Measurements from ENCODE around the gene ENPP7.

The ENPP7 gene, protein sequence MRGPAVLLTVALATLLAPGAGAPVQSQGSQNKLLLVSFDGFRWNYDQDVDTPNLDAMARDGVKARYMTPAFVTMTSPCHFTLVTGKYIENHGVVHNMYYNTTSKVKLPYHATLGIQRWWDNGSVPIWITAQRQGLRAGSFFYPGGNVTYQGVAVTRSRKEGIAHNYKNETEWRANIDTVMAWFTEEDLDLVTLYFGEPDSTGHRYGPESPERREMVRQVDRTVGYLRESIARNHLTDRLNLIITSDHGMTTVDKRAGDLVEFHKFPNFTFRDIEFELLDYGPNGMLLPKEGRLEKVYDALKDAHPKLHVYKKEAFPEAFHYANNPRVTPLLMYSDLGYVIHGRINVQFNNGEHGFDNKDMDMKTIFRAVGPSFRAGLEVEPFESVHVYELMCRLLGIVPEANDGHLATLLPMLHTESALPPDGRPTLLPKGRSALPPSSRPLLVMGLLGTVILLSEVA

DNA sequence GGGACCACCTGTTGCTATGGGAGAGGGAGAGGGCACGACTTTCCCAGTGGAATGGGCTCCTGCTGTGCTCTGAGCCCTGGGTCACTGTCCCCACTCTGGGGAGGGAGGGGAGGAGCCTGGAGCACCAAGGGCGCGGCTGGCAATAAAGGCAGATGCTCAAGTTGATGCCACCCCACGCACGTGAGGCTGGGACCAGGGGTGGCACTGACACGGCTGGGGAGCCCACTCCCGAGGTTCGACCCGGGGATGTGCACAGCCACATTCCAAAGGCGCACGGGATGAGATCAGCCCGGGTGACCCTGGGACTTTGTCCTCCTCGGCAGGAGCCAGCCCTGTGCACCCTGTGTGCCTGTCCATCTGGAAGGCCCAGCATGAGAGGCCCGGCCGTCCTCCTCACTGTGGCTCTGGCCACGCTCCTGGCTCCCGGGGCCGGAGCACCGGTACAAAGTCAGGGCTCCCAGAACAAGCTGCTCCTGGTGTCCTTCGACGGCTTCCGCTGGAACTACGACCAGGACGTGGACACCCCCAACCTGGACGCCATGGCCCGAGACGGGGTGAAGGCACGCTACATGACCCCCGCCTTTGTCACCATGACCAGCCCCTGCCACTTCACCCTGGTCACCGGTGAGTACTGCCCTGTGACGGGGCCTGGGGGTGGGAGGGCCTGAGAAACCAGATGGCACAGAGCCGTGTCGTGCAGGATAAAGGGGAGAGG, at the start of gene ENPP7:
TSS of gene ENPP7 (plus strand) at position 175 of the 715 bp plus-strand sequence. CDS start at position 372, 197 bp downstream.
- DNase-seq (ENCODE audit: low spot score) = no peak

DNA sequence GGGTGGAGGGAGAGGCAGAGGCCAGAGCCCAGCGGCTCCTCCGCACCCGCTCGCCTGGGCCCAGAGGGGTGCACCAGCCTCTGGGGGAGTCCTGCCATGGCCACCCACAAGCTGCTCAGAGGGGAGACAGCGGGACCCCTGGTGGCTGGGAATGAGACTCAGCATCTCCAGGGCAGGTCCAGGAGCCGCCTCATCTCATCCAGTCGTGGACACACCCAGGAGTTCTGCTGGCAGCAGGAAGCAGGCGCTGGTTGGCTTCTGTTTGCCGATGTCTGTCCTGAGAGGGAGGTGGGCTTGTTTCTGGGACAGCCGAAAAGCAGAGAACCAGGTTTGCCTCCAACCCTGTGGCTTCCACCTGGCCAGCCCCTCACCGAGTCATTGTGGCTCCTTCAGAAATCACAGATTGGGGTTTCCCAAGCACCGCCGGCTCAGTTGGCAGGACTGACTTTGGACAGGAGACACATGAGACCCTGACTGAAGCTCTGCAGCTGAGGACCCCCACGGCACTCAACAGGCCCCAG, 49.6 kb upstream of the ENPP7 start:
- no peak for DNase-seq (ENCODE audit: low spot score)

DNA sequence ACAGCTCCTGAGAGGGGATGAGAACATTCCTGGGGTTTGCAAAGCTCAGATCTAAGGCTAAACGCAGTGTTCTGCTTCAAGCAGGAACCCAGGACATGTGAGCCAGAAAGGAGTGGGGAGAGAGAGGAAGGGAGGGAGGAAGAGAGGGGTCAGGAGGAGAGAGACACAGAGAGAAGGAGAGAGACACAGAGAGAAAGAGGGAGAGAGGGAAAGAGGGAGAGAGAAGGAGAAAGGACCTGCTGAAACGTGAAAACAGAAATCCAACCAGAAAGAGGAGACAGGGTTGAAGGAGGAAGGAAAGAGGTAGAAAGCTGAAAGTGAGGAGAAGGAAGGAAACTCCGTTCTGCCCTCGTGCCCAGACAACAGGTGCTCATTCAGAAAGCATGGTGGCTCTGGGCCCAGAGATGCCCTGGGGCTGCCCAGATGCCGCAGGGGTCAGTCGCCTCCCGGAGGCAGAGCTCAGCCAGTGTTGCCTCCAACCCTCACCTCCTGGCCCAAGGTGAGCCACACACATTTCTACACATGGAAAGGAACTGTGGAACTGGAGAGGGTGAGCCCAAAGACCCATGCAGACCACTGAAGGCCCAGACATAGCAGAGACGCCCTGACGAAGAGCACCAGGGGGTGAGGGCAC, 49.0 kb upstream of the ENPP7 start:
- no peak for DNase-seq (ENCODE audit: low spot score)

DNA sequence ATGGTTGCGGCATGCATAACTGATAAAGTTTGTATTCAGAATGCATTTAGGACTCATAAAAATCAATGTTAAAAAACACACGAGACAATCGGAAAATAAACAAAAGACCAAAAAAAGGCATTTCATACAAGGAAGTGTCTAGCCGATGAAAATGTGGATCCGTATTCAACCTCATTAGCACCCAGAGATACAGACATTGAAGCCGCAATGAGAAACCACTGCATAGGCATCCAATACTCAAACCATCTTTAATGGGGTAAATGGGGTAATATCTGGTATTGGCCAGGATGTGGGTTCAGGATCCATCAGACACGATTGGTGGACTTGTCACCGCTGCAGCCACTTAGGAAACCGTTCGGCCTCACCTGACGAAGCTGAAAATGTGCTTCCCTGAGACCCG, 47.4 kb upstream of the ENPP7 start:
- no peak for DNase-seq (ENCODE audit: low spot score)

DNA sequence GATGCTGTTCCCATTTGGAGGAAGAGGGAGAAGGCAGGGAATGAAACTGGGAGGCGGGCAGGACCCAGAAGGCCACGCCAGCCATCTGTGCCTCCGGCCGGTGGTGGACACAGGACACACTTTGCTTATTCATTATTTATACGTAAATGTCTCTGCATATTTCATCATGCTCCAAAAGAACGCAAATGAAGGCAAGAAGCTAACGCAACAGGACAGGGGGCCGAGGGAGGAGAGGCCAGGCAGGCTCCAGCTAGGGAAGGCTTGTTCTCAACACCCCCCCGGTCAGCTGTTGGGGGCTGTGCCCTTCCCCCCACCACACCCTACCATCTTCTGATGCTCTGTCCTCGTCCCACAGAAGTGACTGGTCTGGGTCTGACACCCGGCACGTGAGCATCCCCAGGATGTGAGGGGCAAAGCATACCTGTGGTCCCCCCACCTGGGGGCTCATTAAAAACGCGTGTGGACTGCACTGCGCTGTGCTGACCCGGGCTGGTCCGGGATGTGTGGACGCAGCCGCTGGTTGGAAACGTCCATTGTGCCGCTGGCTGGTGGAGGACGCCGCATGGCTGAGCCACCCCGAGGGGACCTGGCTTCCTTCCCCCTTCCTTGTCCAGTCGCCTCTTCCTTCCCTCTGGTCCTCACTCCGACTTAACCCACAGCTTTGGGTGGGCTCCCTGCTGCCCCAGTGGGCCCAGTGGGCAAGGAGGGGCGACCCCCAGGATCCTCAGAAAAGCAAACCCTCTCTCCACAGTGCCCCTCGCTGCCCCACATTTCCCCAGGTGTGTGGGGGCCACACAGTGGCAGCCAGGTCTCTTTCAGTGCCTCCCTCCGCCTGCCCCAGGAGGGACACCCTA, 46.4 kb upstream of the ENPP7 start:
- DNase-seq (ENCODE audit: low spot score) = no peak

DNA sequence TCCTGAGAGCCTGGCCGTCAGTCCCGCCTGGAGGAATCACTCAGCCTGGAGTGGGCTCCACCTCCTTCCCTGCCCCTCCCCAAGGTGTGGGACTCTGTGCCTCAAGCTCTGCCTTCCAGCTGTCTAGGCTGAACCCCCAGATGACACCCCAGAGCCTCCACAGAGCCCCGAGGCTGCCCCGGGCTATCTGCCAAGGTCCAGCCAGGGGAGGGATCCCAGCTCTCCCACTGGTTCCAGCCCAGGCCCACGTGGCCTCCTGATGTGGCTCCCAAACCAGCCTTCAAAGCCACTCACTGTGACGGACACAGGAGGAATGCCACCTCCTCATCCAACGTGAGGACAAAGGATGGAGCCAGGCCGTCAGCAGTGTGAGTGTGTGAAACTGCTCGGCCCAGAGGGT, 45.6 kb upstream of the ENPP7 start:
- no peak for DNase-seq (ENCODE audit: low spot score)

DNA sequence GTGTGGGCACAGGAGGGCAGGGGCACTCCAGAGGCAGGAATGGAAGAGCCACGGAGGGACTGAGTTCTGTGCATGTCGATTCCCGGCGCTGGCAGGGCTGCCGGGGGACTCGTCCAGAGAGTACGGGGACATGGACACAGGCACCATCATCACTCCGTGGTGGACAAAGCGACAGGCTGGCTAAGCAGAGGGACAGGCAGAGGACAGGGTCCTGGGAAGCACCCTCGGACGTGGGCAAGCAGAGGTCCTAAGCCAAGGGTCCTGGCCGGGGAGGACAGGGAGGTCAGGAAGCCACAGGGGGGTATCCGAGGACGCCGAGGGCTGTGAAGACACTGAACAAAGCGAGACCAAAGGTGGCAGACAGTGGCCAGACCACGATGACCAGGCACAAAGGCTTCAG, 44.3 kb upstream of the ENPP7 start:
- no peak for DNase-seq (ENCODE audit: low spot score)

DNA sequence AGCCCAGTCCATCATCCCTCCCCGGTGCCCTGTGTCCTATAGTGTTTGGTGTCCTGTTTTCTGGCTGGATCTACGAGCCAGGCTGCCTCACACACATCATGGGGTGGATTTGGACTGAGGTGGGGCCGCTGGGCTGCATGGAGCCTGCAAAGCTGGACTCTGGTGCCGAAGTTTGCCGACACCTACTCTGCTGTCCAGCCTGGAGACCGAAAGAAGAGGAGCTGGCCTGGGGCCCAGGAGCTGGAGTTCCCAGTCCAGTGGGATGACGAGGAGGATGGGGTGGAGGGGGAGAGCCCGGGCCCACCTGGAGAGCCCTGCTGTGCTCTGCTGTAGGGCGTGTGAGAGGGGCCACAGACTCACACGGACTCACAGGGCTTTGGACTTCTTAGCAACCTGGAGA, 40.3 kb upstream of the ENPP7 start:
- DNase-seq (ENCODE audit: low spot score) = no peak

DNA sequence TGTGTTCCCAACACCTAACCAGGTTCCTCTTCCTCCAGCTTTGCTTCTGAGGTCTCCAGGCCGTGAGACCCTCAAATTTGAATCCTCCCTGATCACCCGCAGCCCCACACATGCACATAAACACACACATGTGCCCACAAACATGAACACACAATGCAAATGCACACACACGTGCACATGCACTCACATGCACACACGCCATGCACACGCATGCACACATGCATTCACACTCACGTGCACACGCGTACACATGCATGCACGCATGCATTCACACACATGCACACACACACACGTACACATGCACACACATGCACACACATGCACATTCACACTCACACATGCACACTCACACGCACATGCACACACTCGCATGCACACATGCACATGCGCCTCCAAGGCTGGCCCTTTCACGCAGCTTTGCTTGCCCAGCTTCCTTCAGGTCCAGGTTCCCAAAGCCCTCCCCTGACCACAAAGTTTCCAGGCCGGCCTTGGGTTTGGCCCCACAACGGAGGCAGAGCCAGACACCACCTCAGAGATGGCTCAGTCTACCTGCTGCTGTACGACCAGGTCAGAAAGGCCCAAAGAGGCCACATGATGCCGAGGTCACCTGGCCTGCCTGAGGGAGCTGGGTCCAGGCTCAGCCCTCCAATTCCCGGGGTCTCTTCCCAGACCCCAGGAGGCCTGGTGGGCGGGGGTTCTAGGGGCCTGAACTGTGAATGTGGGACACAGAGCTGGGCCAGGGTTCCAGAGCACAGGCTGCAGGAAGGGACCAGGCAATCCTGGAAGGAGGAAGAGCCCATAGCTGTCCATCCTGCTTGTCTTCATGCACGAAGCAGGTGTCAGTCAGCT, 39.5 kb upstream of the ENPP7 start:
- no peak for DNase-seq (ENCODE audit: low spot score)

DNA sequence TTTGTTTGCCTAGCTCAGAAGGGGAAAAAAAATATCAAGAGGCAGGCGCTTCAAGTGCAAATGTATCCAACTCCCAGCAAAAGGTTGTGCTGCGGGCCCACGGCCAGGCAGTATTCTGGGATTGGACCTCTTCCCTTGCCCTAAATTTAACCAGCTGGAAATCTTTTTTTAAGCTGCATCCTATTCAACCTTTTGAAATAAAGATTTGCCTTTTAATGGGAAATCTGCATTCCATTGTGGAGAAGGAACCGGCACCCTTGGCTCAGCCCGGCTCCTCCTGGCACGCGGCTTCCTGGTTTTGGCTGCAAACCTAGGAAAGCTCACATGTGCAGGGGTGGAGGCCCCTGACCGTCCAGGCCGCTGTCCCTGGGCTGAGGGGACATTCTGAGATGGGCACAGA, 38.8 kb upstream of the ENPP7 start:
- DNase-seq (ENCODE audit: low spot score) = no peak

DNA sequence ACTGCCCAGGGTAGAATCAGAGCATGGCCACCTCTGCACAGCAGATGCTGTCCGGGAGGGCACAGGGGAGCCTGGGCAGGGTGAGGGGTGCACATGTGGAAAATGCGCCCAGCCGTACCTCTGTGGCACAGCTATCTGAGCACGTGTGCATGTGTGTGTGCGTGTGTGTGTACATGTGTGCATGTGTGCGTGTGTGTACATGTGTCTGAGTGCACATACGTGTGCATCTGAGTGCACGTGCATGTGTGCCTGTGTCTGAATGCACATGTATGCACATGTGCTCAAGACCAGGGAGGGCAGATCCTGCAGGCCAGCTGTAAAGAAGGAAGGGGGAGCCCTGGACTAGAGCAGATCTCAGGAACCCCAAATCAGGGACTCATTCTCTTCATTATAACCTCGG, 37.3 kb upstream of the ENPP7 start:
- no peak for DNase-seq (ENCODE audit: low spot score)

DNA sequence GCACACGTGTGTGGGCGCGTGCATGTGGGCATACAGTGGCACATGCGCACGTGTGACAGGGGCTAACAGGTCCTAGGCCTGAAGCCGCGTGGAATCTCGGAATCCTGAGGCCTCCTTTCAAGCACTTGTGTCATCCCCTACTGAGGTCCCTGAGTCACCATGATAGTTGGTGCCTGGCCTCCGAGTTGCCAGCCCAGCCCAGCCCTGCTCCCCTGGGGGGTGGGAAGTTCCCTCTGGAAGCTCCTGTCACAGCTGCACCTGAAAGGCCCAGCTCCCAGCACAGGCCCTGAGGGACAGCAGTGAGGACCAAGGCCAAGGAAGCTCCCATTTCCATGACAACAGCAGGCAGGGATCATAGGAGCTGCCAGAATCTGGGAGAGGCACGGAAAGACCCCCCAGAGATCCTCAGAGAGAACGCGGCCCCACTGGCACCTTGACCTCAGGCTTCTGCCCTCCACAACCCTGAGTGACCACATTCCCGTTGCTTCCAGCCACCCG, 35.4 kb upstream of the ENPP7 start:
- no peak for DNase-seq (ENCODE audit: low spot score)

DNA sequence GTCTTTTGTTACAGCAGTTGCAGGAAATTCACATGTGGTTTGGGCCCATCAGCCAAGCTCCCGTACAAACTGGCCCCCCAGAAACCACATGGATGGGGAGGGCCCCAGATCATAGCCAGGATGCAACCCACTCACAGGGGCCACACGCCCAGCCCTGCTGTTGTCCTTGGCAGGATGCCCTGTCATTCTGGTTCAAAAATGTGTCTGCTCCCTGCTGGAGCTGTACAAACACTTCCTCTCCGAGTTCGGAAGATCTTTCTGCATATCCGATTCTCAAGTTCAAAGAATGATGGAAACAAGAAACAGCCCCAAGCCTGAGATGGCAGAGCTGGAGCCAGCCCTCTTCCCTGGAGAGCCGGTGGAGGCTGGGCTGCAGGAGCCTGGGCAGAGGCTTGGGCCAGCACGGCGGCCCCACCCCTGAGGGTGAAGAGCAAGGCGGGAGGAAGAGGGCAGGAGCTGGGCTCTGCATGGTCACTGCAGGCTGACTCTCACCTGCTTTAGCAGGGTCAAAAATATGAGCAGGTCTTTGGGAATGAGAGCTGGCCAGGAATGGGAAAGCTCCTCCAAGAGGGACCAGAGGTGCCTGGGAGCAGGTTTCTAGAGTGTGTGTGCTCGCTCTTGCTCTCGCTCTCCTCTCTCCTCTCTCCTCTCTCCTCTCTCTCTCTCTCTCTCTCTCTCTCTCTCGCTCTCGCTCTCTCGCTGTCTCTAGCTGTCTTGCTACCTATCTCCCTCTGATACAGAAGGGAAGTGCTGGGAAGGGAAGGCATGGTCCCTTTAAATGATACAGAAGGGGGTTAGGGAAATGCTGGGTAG, 34.7 kb upstream of the ENPP7 start:
- no peak for DNase-seq (ENCODE audit: low spot score)

DNA sequence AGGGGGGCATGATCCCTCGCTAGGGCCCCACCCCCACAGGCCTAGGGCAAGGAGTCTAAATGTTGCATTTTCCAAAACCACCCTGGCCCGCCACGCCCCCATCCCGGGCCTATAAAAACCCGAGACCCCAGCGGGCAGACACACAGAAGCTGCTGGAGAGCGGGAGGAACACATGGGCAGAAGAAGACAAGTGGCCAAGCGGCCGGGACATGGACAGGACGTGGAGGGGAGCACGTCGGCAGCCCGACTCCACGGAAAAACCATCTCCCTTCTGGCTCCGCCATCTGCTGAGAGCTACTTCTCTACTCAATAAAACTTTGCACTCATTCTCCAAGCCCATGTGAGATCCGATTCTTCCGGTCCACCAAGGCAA, 34.1 kb upstream of the ENPP7 start:
- no peak for DNase-seq (ENCODE audit: low spot score)

DNA sequence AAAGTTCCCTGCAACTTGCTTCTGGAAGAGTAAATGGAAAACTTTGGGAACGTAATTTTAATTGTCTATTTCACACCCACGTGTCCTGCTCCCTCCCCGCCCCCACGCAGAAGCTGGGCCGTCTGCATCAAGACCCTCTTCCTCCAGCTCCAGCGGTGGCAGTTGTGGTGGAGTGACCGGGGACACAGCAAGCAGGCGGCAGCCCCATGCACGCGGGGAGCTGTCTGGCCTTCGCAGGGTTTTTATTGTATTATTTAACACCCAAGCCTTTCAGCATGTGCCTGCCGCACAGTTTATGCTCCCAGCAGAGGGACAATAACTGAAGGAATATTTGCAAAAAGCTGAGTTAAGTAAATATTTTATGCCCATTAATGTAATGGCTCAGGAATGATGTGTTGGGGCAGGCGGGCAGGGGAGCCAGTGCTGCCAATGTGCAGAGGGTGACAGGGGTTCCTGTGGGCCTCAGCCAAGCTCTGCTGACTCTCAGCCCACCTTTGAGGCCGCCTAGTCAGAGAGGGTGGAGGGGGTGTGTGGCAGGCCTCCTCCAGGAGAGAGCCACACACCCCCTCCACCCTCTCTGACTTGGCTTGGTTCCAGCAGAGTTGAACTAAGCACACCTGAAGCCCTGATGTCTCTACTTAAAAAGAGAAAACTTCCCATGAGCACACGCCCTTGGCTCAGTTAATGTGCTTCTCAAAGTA, 32.4 kb upstream of the ENPP7 start:
- DNase-seq (ENCODE audit: low spot score) = no peak

DNA sequence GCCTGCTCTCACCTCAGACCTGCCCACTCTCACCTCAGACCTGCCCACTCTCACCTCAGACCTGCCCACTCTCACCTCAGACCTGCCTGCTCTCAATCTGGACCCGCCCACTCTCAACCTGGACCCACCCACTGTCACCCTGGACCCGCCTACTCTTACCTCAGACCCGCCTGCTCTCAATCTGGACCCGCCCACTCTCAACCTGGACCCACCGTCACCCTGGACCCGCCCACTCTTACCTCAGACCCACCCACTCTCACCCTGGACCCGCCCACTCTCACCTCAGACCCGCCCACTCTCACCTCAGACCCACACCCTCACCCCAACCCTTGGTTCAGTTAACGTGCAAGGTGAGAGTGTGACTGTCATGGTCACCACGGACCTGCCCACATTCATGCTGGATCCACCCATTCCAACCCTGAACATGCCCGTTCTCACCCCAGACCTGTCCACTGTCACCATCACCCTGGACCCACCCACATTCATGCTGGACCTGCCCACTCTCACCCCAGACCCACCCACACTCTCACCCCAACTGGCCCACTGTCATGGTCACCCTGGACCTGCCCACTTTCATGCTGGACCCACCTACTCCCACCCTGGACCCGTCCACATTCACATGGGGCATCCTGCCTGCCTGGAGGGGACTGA, 31.2 kb upstream of the ENPP7 start:
- no peak for DNase-seq (ENCODE audit: low spot score)

DNA sequence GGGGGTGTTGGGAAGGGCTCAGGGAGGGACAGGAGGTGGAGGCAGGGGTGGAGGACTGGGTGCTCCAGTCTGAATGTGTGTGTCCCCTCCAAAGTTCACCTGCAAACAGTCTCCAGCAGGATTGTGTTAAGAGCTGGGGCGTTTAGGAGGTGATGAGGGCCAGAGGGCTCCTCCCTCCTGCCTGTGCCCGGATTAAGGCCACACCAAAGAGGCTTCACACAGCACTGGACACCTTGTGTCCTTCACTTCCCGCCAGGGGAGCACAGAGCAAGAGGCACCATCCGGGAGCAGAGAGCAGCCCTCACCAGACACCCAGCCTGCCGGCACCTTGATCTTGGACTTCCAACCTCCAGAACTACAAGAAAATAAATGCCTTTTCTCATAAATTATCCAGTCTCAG, 30.2 kb upstream of the ENPP7 start:
- no peak for DNase-seq (ENCODE audit: low spot score)

DNA sequence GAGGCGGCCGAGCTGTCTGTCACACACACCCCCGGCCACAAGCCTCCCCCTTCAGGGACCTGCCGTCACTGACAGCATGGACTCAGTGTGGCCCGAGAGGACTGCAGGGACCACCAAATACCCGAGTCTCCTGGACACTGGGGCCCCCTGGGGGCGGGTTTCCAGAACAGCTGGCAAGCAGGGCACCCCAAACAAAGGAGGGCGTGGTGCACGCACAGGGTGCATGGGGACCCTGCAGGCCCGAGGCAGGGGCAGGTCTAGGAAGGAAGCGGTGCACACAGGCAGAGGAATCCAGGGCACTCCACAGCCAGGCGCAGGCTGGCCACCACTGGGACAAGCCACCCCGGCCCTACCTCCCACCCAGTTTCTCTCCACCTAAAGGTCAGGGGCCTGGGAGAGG, 28.7 kb upstream of the ENPP7 start:
- DNase-seq (ENCODE audit: low spot score) = no peak
